ENCODE data around the gene PTPRG.

DNA sequence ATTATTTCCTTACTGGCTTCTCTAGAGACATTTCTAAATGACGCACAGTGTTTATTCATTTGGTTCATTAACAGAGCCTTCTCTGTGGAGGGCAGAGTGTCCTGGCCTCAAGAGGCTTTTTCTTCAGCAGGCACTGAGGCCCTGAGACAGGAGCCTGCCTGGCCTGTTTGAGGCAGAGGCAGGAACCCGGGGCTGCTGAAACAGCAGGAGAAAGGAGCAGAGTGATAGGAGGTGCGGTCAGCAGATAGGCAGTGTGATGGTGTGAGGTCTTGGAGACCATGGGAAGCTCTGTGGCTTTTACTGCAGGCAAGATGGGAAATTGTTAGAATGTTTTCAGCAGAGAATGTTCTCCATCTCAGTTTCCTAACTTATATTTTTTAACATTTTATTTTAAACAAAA is 453.7 kb downstream of the PTPRG start:
- TF ChIP-seq POLR2A (IDR thresholded peaks at IDR 0.05; ENCODE audit: low read depth, low read length) (no peak), TAF1 (IDR thresholded peaks at IDR 0.05; ENCODE audit: borderline replicate concordance, low read depth, low read length) (no peak)
